NCI-H1092 treated with DMSO at 0.1 percent for 48 hours (cell line): ENCODE results near the gene MICAL2.
"Not testable (repeated sequence)": the region's sequence is repeated elsewhere in the genome, so short reads cannot be mapped to it uniquely, and the experiment has no call there.

ENCODE experiments used
- DNase-seq: peaks from one replicate; lab custom pipeline; 2025; lab: John Stamatoyannopoulos, UW

MICAL2 gene

DNA sequence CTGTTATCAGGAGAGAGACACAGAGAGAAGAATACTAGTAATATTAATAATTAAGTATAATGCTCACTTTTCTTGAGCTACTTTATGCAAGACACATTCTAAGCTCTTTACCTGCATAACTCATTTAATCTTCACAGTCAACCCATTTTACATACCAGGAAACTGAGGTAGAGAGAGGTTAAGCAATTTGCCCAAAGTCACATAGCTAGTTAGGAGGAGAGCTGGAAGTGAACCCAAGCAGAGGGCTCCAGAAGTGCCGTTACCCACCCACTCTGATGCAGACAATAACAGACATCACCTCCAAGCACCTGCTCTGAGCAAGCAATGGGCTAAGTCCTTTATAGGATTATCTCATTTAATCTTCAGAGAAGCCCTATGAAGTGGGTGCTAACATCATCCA lies 24.8 kb downstream of the MICAL2 start:
- no peak for DNase-seq

DNA sequence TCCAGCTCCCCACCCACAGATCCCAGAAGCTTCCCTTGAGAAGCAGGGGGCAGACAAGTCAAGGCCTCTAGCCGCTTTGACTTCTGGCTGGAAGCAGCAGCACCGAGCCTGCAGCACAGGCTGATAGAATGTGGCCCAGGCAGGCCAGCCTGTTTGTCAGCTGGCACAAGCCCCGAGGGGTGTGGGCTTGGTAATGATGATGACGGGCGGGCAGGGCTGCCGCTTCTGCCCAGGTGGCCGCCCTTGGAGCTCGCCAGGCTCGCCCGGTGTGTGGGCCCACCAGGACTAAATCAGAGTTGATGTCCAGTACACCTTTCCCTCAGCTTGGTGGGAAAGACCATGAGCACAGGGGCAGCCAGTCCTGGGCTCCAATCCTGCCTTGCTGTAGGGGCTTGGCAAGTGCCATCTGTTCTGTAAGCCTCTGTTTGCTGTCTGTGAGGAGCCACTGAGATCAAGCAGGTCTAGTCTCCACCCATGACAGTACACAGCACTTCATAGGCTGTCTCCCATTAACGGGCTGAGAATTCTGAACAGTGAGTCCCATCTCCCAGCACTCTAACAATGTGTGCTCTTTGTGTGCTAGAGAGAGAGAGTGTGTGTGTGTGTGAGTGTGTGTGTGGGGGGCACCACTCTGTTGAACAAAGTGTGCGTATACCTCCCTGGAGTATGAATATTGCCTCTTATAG lies 26.8 kb downstream of the MICAL2 start:
- DNase-seq = no peak

GRCh38 chr11:12137938-12138731 lies 27.7 kb downstream of the MICAL2 start:
- DNase-seq = no peak

GRCh38 chr11:12139144-12139881 lies 28.9 kb downstream of the MICAL2 start:
- DNase-seq = no peak

DNA sequence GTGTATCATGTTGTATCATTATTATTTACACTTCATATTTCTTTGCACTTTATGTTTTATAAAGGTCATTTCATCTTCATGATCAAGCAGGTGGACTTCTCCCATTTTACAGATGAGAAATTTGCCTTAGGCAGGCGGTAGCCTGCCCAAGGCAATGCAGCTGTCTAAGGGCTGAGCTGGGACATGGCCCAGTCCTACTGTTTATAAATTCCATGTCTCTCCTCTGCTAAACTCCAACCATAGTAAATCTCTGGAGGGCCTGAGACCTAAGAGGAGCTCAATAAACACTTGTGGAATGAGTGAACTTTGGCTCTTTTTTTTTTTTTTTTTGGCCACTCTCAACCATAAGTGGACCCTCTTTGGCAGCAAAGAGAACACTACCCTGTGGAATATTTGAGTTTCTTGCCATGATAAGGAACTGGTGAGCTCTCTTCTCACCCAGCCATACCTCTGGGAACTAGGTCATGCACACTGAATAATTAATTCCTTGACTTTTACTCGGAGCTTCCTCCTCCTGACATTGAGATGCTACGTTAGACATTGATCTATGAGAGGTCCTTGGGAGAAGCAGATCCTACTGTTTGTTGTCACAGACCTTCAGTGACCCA lies 29.9 kb downstream of the MICAL2 start:
- DNase-seq = no peak

- DNase-seq = no peak
These were observed 30.9 kb downstream of the MICAL2 start for GRCh38 chr11:12141283-12141682.

- no peak for DNase-seq
These were observed 31.8 kb downstream of the MICAL2 start for GRCh38 chr11:12142176-12142575.

- DNase-seq = no peak
These were observed 32.5 kb downstream of the MICAL2 start for GRCh38 chr11:12142909-12143308.

DNA sequence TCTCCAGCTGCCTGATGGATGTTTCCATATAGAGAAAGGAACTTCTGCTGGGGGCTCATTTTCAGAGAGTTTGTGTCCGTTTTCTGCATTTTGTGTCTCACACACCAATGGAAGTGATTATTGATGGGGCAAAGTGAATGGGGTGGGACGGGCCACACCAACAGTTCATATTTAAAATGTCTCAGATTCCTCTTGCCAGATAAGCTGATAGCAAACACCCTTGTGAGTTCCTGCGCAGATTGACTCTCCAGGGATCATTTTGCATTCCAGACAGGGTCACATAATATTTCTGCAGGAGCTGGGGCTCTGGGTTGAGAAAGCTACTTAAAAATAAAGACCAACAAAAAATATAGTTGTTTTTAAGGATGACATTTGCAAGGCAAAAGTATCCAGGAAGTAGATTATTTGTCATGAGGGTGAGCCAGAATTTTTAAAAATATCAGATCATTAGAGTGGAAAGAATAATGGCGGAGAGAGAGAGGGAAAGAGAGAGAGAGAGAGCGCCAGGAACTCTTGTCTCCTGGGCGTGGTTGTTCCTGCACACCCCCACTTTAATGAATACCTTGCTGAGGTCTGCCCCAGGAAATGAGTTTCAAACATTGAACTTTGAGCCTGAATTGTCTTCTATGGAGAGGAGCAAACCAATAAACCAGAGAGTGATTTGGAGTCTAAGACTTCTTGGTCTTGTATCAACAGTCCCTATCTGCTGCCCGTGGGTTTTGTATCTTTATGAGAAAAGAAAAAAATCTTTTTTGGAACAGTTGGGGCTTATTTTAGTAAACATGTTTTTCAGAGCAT lies 33.3 kb downstream of the MICAL2 start:
- DNase-seq = no peak

- no peak for DNase-seq
These were observed 34.2 kb downstream of the MICAL2 start for GRCh38 chr11:12144330-12145174.

GRCh38 chr11:12146678-12147077 lies 36.3 kb downstream of the MICAL2 start:
- not testable (repeated sequence) for DNase-seq

DNA sequence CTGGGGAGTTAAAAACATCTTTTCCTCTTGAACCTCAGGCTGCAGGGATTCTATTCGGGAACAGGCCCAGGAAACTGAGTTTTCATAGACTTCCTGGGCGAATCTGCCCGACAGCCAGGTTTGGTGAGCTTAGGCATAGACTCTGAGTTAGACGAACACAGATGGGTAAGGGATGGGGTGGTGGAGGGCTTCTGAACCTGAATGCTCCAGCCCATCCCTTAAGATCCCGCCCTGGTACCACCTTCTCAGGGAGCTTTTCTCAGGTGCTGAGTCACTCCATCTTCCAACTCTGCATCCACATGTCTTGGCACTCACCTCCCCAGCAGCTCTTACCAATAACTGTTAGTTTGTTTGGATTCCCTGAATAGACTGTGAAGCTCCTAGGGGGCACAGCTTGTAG lies 37.4 kb downstream of the MICAL2 start:
- DNase-seq = no peak

GRCh38 chr11:12148466-12148865 lies 38.1 kb downstream of the MICAL2 start:
- DNase-seq = no peak

DNA sequence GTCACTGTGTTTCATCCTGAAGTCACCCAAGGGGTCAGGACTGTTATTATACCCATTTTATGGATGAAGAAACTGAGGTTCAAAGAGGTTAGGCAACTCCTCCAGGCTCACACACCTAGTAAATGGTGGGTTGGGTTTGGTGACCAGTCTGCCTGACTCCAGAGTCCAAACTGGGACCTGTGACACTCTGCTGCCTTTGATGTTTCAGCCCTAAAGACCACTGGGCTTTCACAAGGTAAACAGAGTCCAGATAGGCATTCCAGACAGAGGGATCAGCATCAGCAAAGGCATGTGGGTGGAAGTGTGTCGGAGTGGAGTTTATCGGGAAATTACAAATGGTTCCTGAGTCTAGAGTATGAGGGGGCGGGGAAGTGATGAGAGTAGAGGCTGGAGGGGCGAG lies 38.5 kb downstream of the MICAL2 start:
- DNase-seq = no peak

GRCh38 chr11:12149672-12150225 lies 39.4 kb downstream of the MICAL2 start:
- no peak for DNase-seq

- DNase-seq = no peak
These were observed 40.5 kb downstream of the MICAL2 start for GRCh38 chr11:12150831-12151382.

DNA sequence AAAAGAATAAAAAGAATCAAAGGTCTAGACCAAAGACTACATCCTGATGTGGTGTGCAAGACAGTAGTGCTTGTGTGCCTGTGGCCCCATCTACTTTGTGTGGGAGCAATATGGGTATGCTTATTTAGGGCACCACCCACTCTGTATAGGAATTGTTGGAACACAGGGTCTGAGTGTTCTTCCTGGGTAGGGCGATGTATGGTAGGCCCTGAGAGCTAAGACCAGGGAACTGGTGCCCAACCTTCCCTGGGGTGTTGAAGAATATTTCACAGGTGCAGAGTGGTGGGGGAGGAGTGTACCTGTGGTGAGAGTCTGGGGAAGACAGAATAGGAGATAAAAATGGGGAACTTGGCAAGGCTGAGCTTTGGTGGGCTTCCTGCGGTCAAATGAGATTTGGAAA lies 41.9 kb downstream of the MICAL2 start:
- no peak for DNase-seq

DNA sequence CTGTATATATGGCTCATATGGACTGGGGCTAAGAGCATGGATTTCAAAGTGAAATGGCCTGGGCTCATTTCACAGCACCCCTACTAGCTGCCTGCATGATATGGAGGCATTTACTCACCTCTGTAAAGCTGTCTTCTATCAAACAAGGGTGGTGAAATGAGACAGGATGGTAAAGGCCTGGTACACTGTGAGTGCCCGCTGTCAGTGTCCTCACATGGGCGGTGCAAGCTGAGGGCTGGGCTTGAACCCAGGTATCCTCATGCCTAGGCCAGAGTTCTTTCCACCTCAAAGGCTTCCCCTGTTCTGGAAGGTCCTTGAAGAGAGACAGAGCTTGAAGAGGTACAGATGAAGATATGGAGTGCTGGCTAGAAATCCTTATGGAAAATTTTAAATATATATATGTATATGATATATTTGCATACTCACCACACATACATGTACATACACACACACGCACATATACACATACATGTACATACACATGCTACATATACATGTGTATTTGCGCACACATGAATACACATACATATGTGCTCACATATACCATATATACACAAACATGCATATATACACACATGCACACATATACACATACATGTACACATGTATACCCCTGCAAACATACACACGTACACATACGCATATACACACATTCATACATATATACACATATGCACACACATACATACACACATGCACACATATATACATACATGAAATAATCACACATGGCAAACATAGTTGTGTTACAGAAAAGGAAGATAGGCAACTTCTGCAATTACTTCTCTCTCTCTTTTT lies 44.7 kb downstream of the MICAL2 start:
- no peak for DNase-seq

DNA sequence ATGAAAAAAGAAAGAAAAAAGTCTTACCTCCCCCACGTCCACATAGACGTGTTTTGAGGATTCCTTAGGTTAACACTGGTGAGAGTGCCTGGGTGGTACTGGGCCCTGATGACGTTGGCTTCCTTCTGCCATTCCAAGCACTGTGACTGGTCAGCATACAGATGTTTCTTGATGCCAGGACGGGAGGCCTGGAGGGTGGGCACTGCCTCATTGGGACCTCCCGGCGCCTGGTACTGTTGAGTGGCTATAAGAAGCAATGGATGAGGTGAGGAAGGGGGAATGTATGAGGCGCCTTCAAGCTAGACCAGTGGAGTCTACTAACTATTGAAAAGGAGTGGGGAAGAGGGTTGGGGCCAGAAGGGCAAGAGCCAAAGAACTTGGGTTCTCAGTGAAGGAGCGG lies 45.3 kb downstream of the MICAL2 start:
- DNase-seq = no peak
